DOHH2 (cell line): ENCODE measurements around the gene POMGNT2.

ENCODE experiments used
- H3F3A ChIP-seq: fragments of 200-600 bp; sonication (generic), shearing (Covaris generic); 2 replicates; pipeline ENCODE4 v1.6.0; 2016; ENCODE audit warnings: antibody characterized with exemption, mild to moderate bottlenecking; ENCODE audit not compliant: control insufficient read depth, insufficient read depth
- H3K27ac ChIP-seq: fragments of 200-600 bp; sonication (generic); 2 replicates; pipeline ENCODE4 v1.5.1; 2014; ENCODE audit warnings: low read depth, mild to moderate bottlenecking, low read length, moderate library complexity
- H3K27me3 ChIP-seq: fragments of 200-600 bp; sonication (generic); 2 replicates; pipeline ENCODE4 v1.6.1; 2014; ENCODE audit warnings: mild to moderate bottlenecking, low read length, mixed read lengths; ENCODE audit not compliant: control insufficient read depth
- H3K36me3 ChIP-seq: fragments of 200-600 bp; sonication (generic); 2 replicates; pipeline ENCODE4 v1.6.1; 2014; ENCODE audit warnings: mild to moderate bottlenecking, low read length, moderate library complexity, mixed read lengths; ENCODE audit not compliant: control insufficient read depth
- H3K4me1 ChIP-seq: fragments of 200-600 bp; sonication (generic); 2 replicates; pipeline ENCODE4 v1.6.1; 2014; ENCODE audit warnings: mild to moderate bottlenecking, low read length, mixed read lengths; ENCODE audit not compliant: control insufficient read depth
- H3K4me2 ChIP-seq: fragments of 200-600 bp; sonication (generic); 2 replicates; pipeline ENCODE4 v1.6.0; 2014; ENCODE audit warnings: mild to moderate bottlenecking, low read length, moderate library complexity
- H3K4me3 ChIP-seq: fragments of 200-600 bp; sonication (generic); 2 replicates; pipeline ENCODE4 v1.5.1; 2014; ENCODE audit warnings: mild to moderate bottlenecking, low read length, mixed read lengths
- H3K79me2 ChIP-seq: fragments of 200-600 bp; sonication (generic); 2 replicates; pipeline ENCODE4 v1.6.1; 2014; ENCODE audit warnings: mild to moderate bottlenecking, low read length, mixed read lengths; ENCODE audit not compliant: control insufficient read depth
- H3K9me2 ChIP-seq: fragments of 200-600 bp; sonication (generic); replicated peaks from 2 replicates; pipeline ENCODE4 v1.6.1; 2014; ENCODE audit warnings: mild to moderate bottlenecking, low read length, mixed read lengths; ENCODE audit not compliant: control insufficient read depth
- H3K9me3 ChIP-seq: fragments of 200-600 bp; sonication (generic); 2 replicates; pipeline ENCODE4 v1.6.1; 2014; ENCODE audit warnings: antibody characterized with exemption, low read length, mixed read lengths; ENCODE audit not compliant: control insufficient read depth, insufficient read depth
- H4K20me1 ChIP-seq: fragments of 200-600 bp; sonication (generic); 2 replicates; pipeline ENCODE4 v1.6.0; 2014; ENCODE audit warnings: low read depth, mild to moderate bottlenecking, antibody characterized with exemption, low read length, moderate library complexity; ENCODE audit not compliant: control insufficient read depth, insufficient read depth
- CTCF ChIP-seq: fragments of 200-600 bp; sonication (generic); IDR thresholded peaks from one replicate; pipeline ENCODE4 v1.5.1; 2014; ENCODE audit warnings: antibody characterized with exemption, mild to moderate bottlenecking, low read depth, low read length; ENCODE audit not compliant: poor library complexity, severe bottlenecking
- EZH2phosphoT487 ChIP-seq: fragments of 200-600 bp; sonication (generic); IDR thresholded peaks from 2 replicates; pipeline ENCODE4 v1.6.1; 2017; ENCODE audit warnings: borderline replicate concordance, mild to moderate bottlenecking, antibody characterized with exemption, low read length, moderate library complexity, mixed read lengths

The POMGNT2 gene

DNA sequence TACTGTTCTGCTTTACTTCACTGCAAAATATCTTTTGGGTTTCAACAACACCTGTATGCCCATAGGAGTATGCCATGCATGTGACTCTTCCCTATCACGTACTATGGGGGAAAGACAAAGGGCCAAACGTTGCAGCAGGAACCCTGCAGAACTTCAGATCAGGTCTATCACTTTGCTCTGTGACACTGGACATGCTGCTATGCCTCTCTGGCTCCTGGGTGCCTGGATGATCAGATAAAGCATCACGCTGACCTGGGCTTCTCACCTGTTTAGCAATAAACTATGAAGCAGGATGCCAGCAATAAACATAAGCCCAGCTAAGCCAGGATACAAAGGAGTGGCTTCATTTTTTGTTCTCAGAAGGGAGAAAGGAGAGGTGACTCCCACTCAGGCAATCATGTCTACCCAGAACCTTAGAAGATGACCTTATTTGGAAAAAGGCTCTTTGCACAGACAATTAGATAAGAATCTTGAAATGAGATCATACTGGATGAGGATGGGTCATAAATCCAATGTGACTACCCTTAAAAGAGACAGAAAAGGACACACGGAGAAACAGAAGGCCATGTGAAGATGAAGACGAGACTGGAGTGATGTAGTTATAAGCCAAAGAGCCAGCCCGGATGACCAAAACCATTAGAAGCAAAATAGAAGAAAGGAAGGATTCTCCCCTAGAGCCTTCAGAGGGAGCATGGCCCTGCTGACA, 19.3 kb downstream of the POMGNT2 start:
- no peaks in the 10 kb centered on the region for H3F3A ChIP-seq
- H3K36me3 ChIP-seq, result no peaks in the 10 kb centered on the region
- TF ChIP-seq EZH2phosphoT487 (no peak), CTCF (no peak)
- no peaks in the 10 kb centered on the region for H3K27me3 ChIP-seq
- no peak overlapping the region for H3K27ac ChIP-seq
- H3K9me2 ChIP-seq, result no peaks in the 10 kb centered on the region
- no peaks in the 10 kb centered on the region for H3K4me1 ChIP-seq
- H3K4me3 ChIP-seq, result no peak overlapping the region
- H3K9me3 ChIP-seq, result peaks cover 3% of the 10 kb centered on the region; the same call in 1 of the 2 replicates
- no peaks in the 10 kb centered on the region for H3K79me2 ChIP-seq
- H3K4me2 ChIP-seq, result no peak overlapping the region
- H4K20me1 ChIP-seq, result no peaks in the 10 kb centered on the region

DNA sequence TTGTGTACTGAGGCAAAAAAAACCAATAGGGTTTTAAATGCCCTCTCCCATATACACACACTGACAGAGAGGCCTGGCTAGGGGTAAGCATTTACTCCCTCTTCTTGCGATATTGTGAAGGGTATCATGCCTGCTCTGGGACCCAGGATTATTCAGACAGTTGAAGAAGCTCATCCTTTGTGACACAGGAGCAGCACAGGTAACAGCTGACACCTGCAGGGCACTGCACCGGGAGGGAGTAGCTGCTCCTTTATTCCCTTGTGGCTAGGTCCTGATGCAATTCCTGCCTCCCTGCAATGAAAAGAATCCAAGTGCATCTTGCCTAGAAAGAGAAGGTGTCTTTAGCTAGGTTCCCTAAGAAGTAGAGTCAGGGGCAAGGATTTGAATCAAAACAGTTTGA, 23.4 kb downstream of the POMGNT2 start:
- H3K27me3 ChIP-seq, result no peaks in the 10 kb centered on the region
- H3K9me2 ChIP-seq, result no peaks in the 10 kb centered on the region
- H3K27ac ChIP-seq, result no peak overlapping the region
- H3F3A ChIP-seq, result no peaks in the 10 kb centered on the region
- no peaks in the 10 kb centered on the region for H3K79me2 ChIP-seq
- no peak overlapping the region for H3K4me3 ChIP-seq
- peaks cover 13% of the 10 kb centered on the region; the same call in 1 of the 2 replicates for H3K9me3 ChIP-seq
- no peak overlapping the region for H3K4me2 ChIP-seq
- no peaks in the 10 kb centered on the region for H4K20me1 ChIP-seq
- no peaks in the 10 kb centered on the region for H3K36me3 ChIP-seq
- H3K4me1 ChIP-seq, result no peaks in the 10 kb centered on the region
- TF ChIP-seq CTCF, result no peak
- TF ChIP-seq EZH2phosphoT487, result no peak

DNA sequence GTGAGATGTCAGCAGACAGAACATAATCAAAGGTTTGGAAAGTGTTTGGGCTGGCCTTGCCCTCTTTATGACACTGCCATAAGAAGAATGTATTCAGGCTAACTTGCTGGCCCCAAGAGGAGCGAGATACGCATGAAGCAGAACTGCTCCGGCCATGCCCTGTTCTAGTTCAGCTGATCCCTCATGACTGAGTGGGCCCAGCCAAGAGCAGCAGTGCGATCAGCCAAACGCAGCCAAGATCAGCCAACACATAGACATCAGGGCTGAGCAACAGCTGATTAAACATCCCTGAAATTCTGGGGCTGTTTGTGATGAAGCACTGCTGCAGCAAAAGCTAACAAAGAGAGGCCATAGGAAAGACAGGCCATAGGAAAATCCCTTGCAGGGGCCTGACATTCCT, 24.1 kb downstream of the POMGNT2 start:
- Histone ChIP-seq H4K20me1 (no peaks in the 10 kb centered on the region), H3K27me3 (no peaks in the 10 kb centered on the region), H3K36me3 (no peaks in the 10 kb centered on the region), H3K4me3 (no peak overlapping the region), H3K4me2 (no peak overlapping the region), H3K27ac (no peak overlapping the region), H3F3A (no peaks in the 10 kb centered on the region), H3K4me1 (no peaks in the 10 kb centered on the region), H3K9me2 (no peaks in the 10 kb centered on the region), H3K79me2 (no peaks in the 10 kb centered on the region), H3K9me3 (peaks cover 13% of the 10 kb centered on the region; the same call in 1 of the 2 replicates)
- TF ChIP-seq EZH2phosphoT487, result no peak
- no peak for TF ChIP-seq CTCF
